ENCODE data around the gene EXOSC10.
A peak's percentile ranks its signal among the peaks of the same experiment; 100 is the strongest.

The EXOSC10 gene

GRCh38 chr1:11134251-11134897 lies 34.7 kb upstream of the EXOSC10 start:
- intact Hi-C loops (cut with DNase I; ENCODE audit: low total_unique reads): no loop called here
- Histone ChIP-seq H3K4me3 (no peak overlapping the region), H3K27ac (peak overlapping the region in 1 of 2 donors; percentile 17), H3K36me3 (peaks cover 57 to 89% (median 77%) of the 10 kb centered on the region in 3 donors), H3K4me1 (peaks cover 0 to 4% (median 0%) of the 10 kb centered on the region in 4 donors), H3K9me3 (no peaks in the 10 kb centered on the region), H3K27me3 (no peaks in the 10 kb centered on the region)
- TF ChIP-seq CTCF (IDR thresholded peaks at IDR 0.05): no peak
- peak; percentile 45 to 73 for DNase-seq

DNA sequence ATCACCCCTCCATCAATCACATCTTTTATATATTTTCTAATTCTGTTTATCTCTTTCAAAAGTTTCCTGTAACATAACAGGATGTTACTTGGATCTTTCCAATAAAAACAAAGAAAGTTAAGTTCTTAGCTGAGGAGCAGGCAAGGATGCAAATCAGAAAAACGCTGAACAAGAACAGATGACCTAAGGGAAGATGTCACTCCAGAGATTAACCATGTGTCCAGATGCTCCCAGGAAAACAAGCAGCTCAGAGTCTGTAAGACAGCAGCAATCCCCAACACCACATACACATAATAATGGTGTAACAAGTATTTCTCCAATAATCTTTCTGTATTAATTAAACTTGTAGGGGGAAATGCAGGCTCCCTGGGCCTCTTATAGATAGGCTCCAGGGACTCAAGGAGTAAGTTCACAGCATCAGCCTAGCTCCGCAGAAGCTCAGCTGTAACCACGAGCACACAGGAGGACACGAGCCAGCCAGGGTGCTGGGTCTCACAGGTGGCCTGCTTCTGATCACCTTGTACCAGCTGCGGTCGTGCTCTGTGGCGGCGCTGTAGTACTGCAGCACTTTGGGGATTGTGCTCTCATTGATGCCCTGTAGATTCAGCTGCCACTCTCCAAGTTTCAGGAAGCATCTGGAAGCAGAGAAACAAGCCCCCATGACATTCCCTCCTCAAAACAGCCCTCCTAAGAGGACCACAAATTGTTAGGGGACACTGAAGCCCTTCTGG lies 33.1 kb upstream of the EXOSC10 start:
- H3K4me1 ChIP-seq: peaks cover 0 to 4% (median 0%) of the 10 kb centered on the region in 4 donors
- intact Hi-C loops (cut with DNase I; ENCODE audit: low total_unique reads): no loop called here
- no peak for TF ChIP-seq CTCF (IDR thresholded peaks at IDR 0.05)
- no peak for DNase-seq
- H3K4me3 ChIP-seq: no peak overlapping the region
- peaks cover 62 to 89% (median 78%) of the 10 kb centered on the region in 3 donors for H3K36me3 ChIP-seq
- no peaks in the 10 kb centered on the region for H3K9me3 ChIP-seq
- no peak overlapping the region for H3K27ac ChIP-seq
- H3K27me3 ChIP-seq: no peaks in the 10 kb centered on the region

GRCh38 chr1:11131816-11132215 lies 32.1 kb upstream of the EXOSC10 start:
- Histone ChIP-seq H3K4me1 (peaks cover 0 to 4% (median 0%) of the 10 kb centered on the region in 4 donors), H3K27me3 (no peaks in the 10 kb centered on the region), H3K9me3 (no peaks in the 10 kb centered on the region), H3K36me3 (peaks cover 69 to 89% (median 82%) of the 10 kb centered on the region in 3 donors), H3K27ac (no peak overlapping the region), H3K4me3 (no peak overlapping the region)
- TF ChIP-seq CTCF (IDR thresholded peaks at IDR 0.05): no peak
- DNase-seq: no peak
- intact Hi-C loops (cut with DNase I; ENCODE audit: low total_unique reads): no loop called here

DNA sequence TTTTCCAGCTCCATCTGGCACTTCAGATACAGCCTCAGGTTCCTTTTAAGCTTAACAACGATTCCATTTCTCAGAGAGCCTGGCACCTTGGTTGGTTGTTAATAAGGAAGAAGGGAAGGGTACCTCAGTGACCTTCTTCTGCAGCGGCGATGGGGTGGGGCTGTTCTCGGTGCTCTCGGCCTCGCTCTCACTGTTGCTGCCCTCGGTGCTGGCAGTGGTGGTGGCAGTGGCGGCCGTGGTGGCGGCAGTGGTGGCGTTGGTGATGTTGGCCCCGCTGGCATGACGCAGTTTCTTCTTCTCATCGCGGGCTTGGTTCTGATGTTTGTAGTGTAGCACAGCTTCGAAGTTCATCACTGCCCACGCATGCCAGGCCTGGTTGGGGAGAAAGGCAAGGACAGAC lies 30.7 kb upstream of the EXOSC10 start:
- no peak overlapping the region for H3K27ac ChIP-seq
- no peak for TF ChIP-seq CTCF (IDR thresholded peaks at IDR 0.05)
- DNase-seq: no peak
- H3K9me3 ChIP-seq: no peaks in the 10 kb centered on the region
- no peak overlapping the region for H3K4me3 ChIP-seq
- peaks cover 71 to 89% (median 88%) of the 10 kb centered on the region in 3 donors for H3K36me3 ChIP-seq
- intact Hi-C loops (cut with DNase I; ENCODE audit: low total_unique reads): no loop called here
- H3K27me3 ChIP-seq: no peaks in the 10 kb centered on the region
- H3K4me1 ChIP-seq: peaks cover 0 to 4% (median 0%) of the 10 kb centered on the region in 4 donors

GRCh38 chr1:11129649-11130390 lies 30.2 kb upstream of the EXOSC10 start:
- Histone ChIP-seq H3K4me1 (peaks cover 0 to under 1% (median 0%) of the 10 kb centered on the region in 4 donors), H3K27ac (no peak overlapping the region), H3K9me3 (no peaks in the 10 kb centered on the region), H3K27me3 (no peaks in the 10 kb centered on the region), H3K36me3 (peaks cover 76 to 95% (median 94%) of the 10 kb centered on the region in 3 donors), H3K4me3 (no peak overlapping the region)
- intact Hi-C loops (cut with DNase I; ENCODE audit: low total_unique reads): no loop called here
- TF ChIP-seq CTCF (IDR thresholded peaks at IDR 0.05): no peak
- no peak for DNase-seq
